Mesodermal cell (in vitro differentiated cells): ENCODE measurements around the gene EHMT1.
A peak's percentile ranks its signal among the peaks of the same experiment; 100 is the strongest.
"Not testable (repeated sequence)": the region's sequence is repeated elsewhere in the genome, so short reads cannot be mapped to it uniquely, and the experiment has no call there.

Experiments
- H3K27ac ChIP-seq: 2 replicates; pipeline ENCODE4 v1.7.0; 2013; ENCODE audit warnings: mild to moderate bottlenecking, low read depth, low read length, moderate library complexity; ENCODE audit not compliant: severe bottlenecking
- H3K36me3 ChIP-seq: 2 replicates; pipeline ENCODE4 v1.7.1; 2013; ENCODE audit warnings: mild to moderate bottlenecking, low read length, moderate library complexity; ENCODE audit not compliant: control insufficient read depth, insufficient read depth
- H3K4me1 ChIP-seq: one replicate; pipeline ENCODE4 v1.7.1; 2013; ENCODE audit warnings: mild to moderate bottlenecking, low read length; ENCODE audit not compliant: insufficient read depth, control insufficient read depth, poor library complexity, severe bottlenecking
- H3K4me3 ChIP-seq: 2 replicates; pipeline ENCODE4 v1.7.0; 2013; ENCODE audit warnings: low read length, control low read depth, mild to moderate bottlenecking; ENCODE audit not compliant: insufficient read depth, poor library complexity, severe bottlenecking; ENCODE audit errors: extremely low read depth
- H3K9me3 ChIP-seq: 2 replicates; pipeline ENCODE4 v1.7.1; 2013; ENCODE audit warnings: mild to moderate bottlenecking, low read length, moderate library complexity; ENCODE audit not compliant: control insufficient read depth
- whole genome bisulfite sequencing, 2 experiments: methylation state at CpG; one replicate each; pipeline ENCODE4 v1.1.5; 2013; ENCODE audit warnings: missing lambda C conversion rate in 2 of 2; ENCODE audit not compliant: insufficient coverage in 2 of 2; 5-methylcytosine and 5-hydroxymethylcytosine counted together

The EHMT1 gene

DNA sequence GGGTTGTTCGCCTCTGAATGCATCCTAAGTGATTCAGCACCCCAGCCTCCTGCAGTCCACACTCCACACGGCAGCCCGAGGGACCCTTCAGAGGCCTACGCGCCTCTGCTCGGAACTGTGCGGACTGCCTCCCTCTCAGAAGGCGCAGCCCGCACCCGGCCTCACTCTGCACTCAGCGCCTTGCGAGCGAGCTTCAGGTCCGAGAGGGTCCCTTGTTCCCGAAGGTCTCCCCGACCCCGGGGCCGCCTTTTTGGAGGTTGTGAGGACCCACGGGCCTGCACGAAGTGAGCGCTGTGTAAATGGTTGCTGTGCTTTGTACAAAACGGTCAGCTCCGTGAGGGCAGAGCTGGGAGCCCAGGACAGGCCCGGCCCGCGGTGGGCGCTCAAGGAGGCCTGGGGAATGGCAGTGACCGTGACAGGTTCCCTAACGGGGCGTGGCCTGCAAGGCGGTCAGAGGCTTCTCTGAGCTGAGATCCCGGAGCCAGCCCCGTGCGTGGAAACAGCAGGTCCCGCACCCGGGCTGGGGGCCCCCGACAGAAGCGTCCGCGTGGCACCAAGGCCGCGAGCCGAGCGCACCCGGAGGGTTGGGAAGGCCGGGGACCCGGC lies 258.1 kb downstream of the EHMT1 start:
- Histone ChIP-seq H3K4me1 (no peaks in the 10 kb centered on the region), H3K27ac (no peak overlapping the region), H3K9me3 (no peaks in the 10 kb centered on the region), H3K4me3 (no peak overlapping the region), H3K36me3 (no peaks in the 10 kb centered on the region)
- WGBS, 2 experiments = 79 to 80% methylated on average over 44 to 47 of the region's 47 CpGs

DNA sequence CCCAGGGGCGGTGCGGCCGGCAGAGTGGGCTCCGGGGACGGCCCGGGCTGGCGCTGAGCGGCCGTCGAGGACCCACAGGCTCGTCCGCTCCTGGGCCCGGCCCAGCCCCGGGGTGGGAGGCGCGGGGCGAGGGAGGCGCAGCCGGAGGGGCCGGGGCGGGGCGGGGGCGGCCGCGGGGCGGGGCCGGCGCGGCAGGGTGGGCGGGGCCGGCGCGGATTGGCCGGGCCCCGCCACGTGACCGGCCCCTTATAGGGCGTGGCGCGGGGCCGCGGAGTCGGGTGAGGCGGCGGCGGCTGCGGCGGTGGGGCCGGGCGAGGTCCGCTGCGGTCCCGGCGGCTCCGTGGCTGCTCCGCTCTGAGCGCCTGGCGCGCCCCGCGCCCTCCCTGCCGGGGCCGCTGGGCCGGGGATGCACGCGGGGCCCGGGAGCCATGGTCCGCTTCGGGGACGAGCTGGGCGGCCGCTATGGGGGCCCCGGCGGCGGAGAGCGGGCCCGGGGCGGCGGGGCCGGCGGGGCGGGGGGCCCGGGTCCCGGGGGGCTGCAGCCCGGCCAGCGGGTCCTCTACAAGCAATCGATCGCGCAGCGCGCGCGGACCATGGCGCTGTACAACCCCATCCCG lies 258.8 kb downstream of the EHMT1 start, which contains the start of gene CACNA1B:
CACNA1B (plus strand) TSS at position 277 of the 617 bp plus-strand sequence; CDS start at position 429, 152 bp downstream.
- not testable (repeated sequence) for H3K36me3 ChIP-seq, H3K9me3 ChIP-seq, H3K4me1 ChIP-seq, H3K27ac ChIP-seq
- WGBS, 2 experiments = 18 to 22% methylated on average over 23 to 26 of the region's 95 CpGs
- H3K4me3 ChIP-seq = peak within 1 kb of the TSS; percentile 26

DNA sequence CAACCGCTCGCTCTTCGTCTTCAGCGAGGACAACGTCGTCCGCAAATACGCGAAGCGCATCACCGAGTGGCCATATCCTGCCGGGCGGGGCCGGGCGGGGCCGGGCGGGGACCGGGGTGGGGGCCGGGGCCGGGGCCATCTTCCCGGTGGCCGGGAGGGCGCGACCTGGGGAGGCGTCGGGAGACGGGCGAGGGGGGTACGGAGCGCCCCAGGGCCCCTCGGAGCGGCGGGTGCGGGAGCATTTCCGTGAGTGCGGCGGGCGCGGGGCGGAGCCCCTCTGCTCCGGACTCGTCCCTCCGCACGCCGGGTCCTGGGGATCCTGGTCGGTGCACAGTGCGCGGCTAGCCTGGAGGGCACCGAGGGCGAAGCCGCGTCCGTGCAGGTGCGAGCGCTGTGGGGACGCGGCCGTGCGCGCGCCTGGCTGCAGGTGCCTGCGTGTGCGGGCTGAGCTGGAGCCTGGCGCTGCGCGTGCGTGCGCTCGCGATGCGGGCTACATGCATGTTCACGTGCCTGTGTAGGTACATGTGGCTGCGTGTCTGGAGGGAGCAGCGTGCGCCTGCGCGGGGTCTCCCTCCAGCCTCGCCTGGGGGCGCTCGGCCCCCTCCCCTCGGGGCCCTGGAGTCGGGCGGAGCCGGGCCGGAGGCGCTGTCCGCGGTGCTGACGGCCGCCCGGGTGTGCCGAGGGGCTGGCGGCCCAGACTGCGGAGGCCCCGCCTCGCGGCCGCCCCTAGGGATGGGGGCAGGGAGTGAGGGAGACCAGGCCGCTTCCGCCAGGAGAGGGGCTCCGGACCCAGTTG lies 259.5 kb downstream of the EHMT1 start:
- Histone ChIP-seq H3K4me3 (peak overlapping the region; percentile 26), H3K27ac (no peak overlapping the region), H3K36me3 (no peaks in the 10 kb centered on the region), H3K9me3 (no peaks in the 10 kb centered on the region), H3K4me1 (no peaks in the 10 kb centered on the region)
- WGBS, 2 experiments = 11 to 19% methylated on average over 68 to 80 of the region's 101 CpGs

DNA sequence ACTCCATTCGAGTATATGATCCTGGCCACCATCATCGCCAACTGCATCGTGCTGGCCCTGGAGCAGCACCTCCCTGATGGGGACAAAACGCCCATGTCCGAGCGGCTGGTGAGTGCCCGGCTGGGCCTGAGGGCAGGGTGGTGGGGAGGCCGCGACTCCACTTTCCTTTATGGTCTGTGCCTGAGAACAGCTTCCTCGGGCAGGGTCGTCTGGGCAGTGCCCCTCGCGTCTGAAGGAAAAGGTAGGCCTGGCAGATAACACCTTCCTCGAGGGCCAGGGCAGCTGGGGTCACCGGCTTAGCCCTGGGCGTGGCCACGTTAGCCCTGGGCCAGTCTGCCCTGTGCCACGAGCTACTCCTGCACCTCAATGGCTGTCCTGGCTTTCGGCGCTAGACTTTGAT lies 260.2 kb downstream of the EHMT1 start:
- Histone ChIP-seq H3K4me1 (no peaks in the 10 kb centered on the region), H3K9me3 (no peaks in the 10 kb centered on the region), H3K27ac (no peak overlapping the region), H3K4me3 (no peak overlapping the region), H3K36me3 (no peaks in the 10 kb centered on the region)
- WGBS, 2 experiments = 83 to 87% methylated on average over 18 to 20 of the region's 20 CpGs

DNA sequence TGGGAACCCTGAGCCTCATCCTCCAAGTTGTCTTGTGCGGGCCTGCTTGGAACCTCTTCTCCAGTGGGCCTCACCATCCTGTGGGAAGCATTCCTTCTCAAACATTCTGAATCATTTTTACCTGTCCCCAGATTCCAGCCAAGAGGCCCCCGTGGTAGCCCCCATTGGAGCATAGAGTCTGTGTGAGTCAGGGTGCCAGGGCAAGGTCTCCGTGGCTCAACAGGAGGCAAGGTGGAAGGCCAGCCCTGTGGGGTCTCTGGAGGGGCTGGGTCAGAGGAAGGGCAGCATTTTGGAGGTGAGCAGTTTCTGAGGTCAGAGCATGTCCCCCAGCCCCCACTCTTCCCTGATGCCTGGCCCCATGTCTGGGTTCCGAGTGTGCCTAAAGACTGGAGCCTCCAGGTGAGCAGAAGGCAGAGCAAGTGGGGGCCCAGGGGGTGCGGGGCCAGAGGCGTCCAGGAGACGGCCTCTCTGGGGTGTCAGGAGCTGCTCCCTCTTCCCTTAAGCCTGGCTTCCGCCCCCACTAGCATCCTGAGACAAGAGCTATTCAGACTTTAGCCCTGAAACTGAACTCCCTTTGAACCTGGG lies 260.9 kb downstream of the EHMT1 start:
- 84 to 98% methylated on average over 6 of the region's 8 CpGs for WGBS, 2 experiments
- Histone ChIP-seq H3K4me3 (no peak overlapping the region), H3K36me3 (no peaks in the 10 kb centered on the region)

DNA sequence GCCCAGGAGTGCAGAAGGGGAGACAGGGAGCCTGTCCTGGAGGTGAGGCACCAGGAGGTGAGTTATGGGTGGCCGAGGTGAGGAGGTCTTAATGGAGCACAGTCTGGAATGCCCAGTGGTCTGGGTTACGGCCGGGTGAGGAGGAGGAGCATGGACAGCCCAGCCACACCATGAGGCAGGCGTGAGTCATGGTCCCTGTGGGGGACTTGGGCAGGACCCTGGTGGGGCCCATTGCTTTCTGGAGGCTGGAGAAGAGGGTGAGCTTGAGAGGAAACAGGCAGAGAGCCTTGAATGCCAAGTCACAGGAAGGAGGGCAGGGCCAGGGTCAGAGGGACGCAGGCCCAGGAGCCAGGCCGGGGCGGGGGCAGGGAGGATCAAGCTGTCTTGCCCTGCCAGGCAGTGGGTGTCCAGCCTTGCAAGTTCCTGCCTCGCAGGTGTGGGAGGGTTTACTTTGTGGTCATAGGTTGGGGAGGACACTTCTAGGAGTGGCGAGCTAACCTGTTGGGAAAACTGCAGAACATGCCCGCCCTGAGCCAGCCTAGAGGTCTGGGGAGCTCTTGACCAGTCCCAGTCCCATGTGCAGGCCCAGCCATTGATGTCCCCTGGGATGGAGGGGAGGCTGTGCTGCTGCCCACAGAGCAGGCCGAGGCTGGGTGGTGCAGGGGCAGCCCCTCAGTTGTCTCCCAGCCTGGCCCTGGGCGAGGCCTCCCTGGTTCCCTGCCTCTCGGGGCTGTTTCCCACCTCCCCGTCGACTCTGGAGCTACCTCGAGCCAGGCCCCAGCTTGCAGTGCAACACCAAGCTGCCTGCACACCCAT lies 261.6 kb downstream of the EHMT1 start:
- H3K4me1 ChIP-seq = no peaks in the 10 kb centered on the region
- H3K27ac ChIP-seq = no peak overlapping the region
- no peak overlapping the region for H3K4me3 ChIP-seq
- WGBS, 2 experiments = 82 to 84% methylated on average over 9 to 13 of the region's 16 CpGs
- no peaks in the 10 kb centered on the region for H3K9me3 ChIP-seq
- H3K36me3 ChIP-seq = no peaks in the 10 kb centered on the region

More for the DNA sequence above, 260.9 kb downstream of the EHMT1 start:
- Histone ChIP-seq H3K4me1 (no peaks in the 10 kb centered on the region), H3K27ac (no peak overlapping the region), H3K9me3 (no peaks in the 10 kb centered on the region)

DNA sequence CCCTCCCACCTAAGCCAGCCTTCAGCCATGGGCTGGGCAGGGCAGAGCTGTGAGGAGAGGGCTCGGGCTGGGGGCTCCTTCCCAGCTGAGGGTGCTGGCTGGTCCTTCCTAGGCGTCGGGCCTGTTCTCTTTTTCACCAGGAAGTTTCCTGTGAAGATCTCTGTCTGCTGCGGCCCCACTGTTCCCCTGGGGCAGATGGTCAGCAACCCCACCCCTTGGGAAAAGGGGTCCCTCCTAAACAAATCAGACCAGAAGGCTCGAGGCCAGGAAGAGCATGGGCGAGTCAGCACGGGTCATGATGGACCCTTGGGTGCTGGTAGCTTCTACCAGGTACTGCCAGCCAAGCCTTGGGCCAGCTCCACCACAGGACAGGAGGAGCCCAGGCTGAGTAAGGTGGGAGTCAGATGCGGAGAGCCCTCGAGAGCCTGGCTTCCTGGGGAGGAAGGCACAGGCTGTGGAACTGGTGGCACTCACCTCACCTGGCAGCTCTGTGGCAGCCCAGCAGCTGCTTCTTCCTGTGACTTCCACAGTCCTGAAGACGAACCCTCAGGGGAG lies 262.2 kb downstream of the EHMT1 start:
- no peaks in the 10 kb centered on the region for H3K4me1 ChIP-seq
- H3K4me3 ChIP-seq = no peak overlapping the region
- no peaks in the 10 kb centered on the region for H3K9me3 ChIP-seq
- H3K27ac ChIP-seq = no peak overlapping the region
- no peaks in the 10 kb centered on the region for H3K36me3 ChIP-seq
- 79 to 84% methylated on average over 8 to 9 of the region's 10 CpGs for WGBS, 2 experiments

DNA sequence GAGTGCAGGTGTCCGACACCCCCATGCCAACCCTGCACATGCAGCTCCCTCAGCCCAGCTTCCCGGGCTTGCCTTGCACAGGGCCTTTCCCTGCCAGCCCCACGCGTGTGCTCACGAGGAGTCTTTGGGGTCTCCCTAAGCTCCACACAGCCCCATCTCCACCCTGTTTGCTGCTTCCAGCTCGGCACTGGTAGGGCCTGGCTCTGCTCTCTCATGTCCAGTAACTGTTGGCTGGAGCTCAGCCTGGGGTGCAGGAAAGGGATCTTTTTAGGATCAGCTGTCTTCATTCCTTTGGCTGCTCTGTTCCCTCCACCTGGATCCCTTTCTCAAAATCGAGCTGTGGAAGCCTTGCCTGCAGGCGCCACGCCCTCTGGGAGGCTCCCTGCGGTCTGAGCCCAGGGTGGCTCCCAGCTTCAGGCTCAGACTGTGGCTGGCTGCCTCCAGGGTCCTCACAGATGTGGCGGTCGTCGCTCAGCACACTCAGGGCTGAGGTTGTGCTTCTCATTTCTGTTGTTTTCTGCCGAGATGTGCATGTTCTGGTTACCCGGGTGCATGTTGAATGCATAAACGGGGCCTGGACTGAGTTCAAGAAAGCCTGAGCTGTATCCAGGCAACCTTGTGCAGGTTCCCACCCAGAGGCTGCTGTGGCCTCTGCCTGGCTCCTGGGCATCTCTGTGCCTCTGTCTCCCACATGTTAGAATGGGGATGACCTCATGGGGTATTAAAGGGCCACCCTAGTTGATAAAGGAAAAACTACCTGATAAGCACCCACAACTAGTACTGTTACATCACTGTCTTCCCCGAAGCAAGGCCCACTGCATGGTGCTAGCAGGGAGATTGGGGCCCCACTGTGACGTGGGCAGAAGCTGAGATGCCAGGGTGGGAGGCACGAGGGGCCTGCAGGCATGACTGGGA lies 263.0 kb downstream of the EHMT1 start:
- Histone ChIP-seq H3K9me3 (no peaks in the 10 kb centered on the region), H3K36me3 (no peaks in the 10 kb centered on the region), H3K4me1 (no peaks in the 10 kb centered on the region), H3K4me3 (no peak overlapping the region), H3K27ac (no peak overlapping the region)
- WGBS, 2 experiments = 77 to 85% methylated on average over 16 to 19 of the region's 19 CpGs

DNA sequence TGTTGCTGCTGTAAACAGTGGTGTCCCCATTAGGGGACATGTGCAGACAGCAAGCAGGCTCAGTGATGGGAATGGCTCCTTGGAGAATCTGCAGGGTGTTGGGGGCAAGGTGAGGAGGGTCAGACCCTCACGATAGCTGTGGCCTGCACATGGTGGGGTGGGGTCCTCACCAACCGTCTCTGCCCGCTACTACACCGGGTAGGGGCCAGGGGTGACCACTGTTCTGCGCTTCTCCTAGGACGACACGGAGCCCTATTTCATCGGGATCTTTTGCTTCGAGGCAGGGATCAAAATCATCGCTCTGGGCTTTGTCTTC lies 263.7 kb downstream of the EHMT1 start:
- no peaks in the 10 kb centered on the region for H3K36me3 ChIP-seq
- H3K27ac ChIP-seq = no peak overlapping the region
- WGBS, 2 experiments = 90 to 92% methylated on average over 10 of the region's 10 CpGs
- no peak overlapping the region for H3K4me3 ChIP-seq
- no peaks in the 10 kb centered on the region for H3K9me3 ChIP-seq
- H3K4me1 ChIP-seq = no peaks in the 10 kb centered on the region
